ENCODE measurements around the gene HIVEP1.

Gene HIVEP1

DNA sequence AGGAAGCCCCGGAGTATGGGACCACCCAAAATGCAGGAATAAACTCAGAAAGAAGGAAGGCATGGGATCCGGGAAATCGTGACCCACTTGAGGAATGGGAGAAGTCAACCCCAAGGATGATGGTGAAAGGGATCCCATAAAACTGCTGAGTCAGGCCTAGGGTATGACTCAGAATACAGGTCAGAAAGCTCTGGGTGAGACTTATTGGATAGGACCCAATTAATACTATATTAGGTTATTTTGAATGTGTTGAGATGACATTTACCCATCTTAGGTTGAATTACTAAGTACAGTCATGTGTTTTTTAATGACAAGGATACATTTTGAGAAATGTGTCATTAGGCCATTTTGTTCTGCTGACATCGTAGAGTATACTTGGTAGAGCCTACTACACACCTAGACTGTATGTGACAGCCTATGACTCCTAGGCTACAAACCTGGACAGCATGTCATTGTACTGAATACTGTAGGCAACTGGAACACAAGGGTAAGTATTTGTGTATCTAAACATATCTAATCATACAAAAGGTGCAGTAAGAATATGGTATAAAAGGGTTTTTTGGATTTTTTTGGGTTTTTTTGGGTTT is 17.1 kb upstream of the HIVEP1 start:
- no peak for DNase-seq

DNA sequence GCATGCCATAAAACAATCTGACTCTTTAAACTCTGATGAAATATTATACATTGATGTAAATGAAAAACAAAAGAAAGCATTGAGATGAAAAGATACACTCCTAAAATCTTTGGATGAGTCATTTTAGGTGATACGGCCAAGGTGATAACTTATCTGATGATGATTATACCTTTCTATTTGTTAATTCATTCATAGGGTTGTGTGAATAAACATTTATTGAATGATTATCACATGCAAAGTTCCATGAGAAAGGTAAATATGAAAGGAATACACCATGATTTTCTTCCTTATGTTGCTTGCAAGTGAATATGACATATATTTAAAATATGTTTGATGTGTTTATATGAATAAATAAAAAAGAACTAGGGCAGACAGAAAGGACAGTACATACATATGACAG is 15.4 kb upstream of the HIVEP1 start:
- DNase-seq: no peak

- no peak for DNase-seq
Measured at GRCh38 chr6:11999246-11999645, 12.9 kb upstream of the HIVEP1 start.

- DNase-seq: no peak
Measured at GRCh38 chr6:12000174-12000573, 11.9 kb upstream of the HIVEP1 start.

GRCh38 chr6:12001004-12001705 is 11.0 kb upstream of the HIVEP1 start:
- DNase-seq: no peak

DNA sequence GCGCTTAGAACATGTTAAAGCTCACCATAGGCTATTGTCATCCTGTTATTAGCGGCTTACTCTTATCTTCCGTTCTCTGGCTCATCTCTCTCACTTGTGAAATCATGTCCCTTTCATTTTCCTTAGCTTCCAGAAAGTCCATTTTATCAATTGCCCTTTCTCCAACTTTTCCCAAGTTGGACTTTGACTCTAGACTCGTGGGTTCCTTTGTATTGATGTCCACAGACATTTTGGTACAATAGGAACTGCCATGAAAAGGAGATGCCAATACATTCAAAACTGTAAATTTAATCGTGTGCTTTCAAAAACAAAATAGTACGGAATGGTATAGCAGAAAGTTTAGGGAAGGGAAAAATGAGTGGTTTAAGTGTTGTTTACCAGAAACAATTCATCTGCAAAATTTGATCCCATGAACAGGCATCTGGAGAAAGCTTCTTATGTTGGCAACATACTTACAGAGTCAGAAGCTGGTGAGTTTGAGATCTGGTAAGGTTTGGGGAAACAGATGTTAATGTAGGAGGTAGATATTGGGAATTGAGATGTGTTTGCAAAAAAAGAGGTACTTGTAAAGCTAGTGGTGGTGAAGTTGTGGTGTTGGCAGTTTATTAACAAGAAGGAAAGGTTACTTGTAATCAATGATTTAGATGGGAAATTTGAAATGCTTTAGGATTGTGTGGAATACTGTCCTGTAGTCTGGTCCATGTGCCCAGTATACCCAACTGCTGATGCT is 10.2 kb upstream of the HIVEP1 start:
- DNase-seq: no peak

DNA sequence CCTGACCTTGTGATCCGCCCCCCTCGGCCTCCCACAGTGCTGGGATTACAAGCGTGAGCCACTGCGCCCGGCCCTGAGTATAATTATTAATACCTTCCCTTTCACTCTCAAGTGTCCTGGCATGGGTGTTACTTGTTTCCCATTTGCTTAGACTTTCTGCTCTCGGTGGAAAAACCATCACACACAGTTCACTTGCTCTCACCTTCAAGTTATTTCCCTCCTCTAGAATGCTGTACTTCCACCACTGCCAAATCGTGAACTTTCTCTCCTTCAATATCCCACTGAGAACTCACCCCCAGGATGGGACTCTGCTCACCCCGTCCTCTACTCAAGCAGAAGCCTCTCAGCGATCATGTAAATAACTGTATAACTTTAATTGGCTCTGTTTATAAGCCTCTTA is 4.6 kb upstream of the HIVEP1 start:
- DNase-seq: no peak

DNA sequence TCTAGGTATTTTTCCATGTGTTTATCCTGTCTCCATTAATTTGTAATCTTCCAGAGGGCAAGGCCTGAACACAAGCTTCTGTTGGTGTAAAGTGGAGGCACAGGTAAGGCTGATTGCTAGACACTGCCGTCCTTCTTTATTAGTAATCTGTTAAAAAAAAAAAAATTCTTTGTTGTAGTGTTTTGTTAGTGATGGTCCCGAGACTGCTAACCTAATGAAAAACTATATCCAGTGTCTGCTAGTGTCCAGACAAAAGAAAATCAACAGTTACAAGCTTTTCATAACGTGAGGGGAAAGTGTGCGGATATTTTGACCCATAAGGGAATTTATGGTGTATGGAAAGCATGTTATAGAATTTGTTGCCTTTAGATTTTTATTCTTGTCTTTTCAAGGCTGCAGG is 4.2 kb upstream of the HIVEP1 start:
- no peak for DNase-seq

DNA sequence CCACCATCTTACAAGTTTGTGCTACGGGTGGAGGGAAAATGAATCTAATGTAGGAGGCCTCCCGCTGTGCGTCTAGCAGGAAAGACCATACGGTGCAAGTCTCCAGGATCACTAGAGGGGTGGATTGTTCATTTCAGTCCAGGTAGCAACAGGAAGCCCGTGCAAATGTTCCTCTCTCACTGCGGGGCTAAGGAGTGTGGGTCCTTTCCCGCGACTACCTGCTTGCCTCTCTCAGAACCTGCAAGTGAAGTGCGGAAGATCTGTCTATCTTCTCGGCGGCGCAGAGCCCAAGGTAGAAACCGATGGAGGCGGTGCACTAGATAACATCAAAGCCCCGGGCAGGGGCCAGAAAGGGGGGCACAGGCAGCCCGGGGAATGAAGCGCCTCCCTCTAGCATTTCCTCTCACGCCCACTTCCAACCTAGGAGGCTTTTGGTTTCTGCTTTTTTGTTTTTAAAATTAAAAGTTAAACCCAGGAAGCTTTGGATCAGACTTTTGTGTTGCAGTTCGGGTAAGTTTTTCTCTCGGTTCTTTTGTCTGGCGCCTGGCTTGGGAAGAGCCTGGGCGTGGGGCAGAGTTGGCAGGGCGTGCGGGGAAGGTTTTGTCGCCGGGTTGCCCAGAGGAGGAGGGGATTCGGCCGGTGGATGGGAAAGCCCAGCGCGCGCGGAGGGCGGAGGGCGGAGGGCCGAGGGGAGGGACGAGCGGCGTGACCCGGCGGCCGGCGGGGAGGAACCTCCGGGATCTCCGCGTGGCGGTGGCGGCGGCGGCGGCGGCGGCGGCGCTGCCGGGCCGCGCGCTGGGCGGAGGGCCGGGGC is 3.5 kb upstream of the HIVEP1 start:
- peak; percentile 87 for DNase-seq

- no peak for DNase-seq
Measured at GRCh38 chr6:12009180-12009685, 2.9 kb upstream of the HIVEP1 start.

- no peak for DNase-seq
Measured at GRCh38 chr6:12009876-12010634, 2.1 kb upstream of the HIVEP1 start.

- no peak for DNase-seq
Measured at GRCh38 chr6:12010635-12011275, 1.4 kb upstream of the HIVEP1 start.

DNA sequence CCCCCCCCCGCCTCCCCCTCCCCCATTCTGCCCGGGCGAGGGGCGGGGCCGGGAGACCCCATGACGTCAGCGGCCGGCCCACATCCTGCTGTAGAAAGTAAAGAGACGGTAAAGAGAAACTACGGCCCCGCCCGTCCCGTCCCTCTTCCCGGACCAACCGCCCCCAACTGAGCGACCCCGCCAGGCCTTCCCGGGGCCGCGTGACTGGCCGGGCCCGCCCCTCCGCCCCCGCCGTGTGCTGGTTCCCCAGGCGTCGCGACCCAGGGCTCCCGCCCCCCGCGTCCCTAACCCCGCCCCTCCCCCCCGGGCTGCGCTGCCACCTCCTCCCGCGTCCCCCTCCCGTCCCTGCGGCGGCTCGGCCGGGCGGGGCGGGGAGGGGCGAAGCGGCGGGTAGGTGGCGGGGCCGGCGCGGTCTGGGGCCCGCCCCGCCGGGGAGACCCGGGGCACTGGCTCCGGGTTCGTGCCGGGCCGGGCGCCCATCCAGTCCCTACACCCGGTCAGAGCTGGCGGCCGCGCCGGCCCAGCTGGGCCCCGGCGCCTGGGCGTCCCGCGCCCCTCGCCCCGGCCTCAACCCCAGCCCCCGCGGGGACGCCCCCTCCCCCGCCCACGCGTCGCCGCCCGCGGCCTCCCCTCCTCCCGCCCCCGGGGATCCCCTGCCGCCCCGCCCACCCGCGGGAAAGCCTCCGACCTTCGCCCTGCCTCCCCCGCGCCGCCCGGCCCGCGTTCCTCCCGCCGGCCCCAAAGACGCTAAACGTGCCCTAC is 655 bp upstream of the HIVEP1 start:
- DNase-seq: peak; percentile 97

- DNase-seq: peak; percentile 86
Measured at GRCh38 chr6:12012558-12013306, 620 bp downstream of the HIVEP1 start.

GRCh38 chr6:12013307-12013719 is 1.2 kb downstream of the HIVEP1 start:
- no peak for DNase-seq

- DNase-seq: no peak
Measured at GRCh38 chr6:12014027-12014872, 2.1 kb downstream of the HIVEP1 start.

DNA sequence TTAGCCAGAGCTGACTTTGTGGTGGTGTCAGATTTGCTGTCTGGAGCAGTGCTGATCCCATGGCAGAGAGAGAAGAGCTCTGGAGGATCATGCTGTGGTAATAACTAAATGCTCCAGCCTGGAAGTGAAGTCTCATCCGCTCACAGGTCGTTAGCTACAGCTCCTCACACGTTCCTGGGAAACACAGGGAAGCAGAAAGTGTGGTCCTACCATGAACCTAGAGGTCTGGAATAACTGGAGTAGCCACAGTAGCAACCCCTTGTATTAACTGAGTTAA is 2.7 kb downstream of the HIVEP1 start:
- DNase-seq: no peak

GRCh38 chr6:12017263-12017662 is 5.2 kb downstream of the HIVEP1 start:
- peak; percentile 42 for DNase-seq

- DNase-seq: no peak
Measured at GRCh38 chr6:12017876-12018401, 5.8 kb downstream of the HIVEP1 start.
